NCI-H1694 treated with DMSO at 0.1 percent for 48 hours (cell line): ENCODE results near the gene TMC6.

Experiments
- DNase-seq: peaks from one replicate; lab custom pipeline; 2025; lab: John Stamatoyannopoulos, UW

TMC6 gene

GRCh38 chr17:78137392-78138203 is 9.0 kb upstream of the TMC6 start:
- DNase-seq, result no peak

- no peak for DNase-seq
Measured at GRCh38 chr17:78135858-78136500, 7.4 kb upstream of the TMC6 start.

- DNase-seq, result no peak
Measured at GRCh38 chr17:78134899-78135385, 6.4 kb upstream of the TMC6 start.

GRCh38 chr17:78133971-78134898 is 5.7 kb upstream of the TMC6 start:
- peak; percentile 67 for DNase-seq

- DNase-seq, result no peak
Measured at GRCh38 chr17:78133179-78133951, 4.8 kb upstream of the TMC6 start.

GRCh38 chr17:78132767-78133178 is 4.2 kb upstream of the TMC6 start:
- DNase-seq, result no peak

GRCh38 chr17:78132084-78132676 is 3.6 kb upstream of the TMC6 start:
- no peak for DNase-seq

- DNase-seq, result no peak
Measured at GRCh38 chr17:78131172-78132083, 2.9 kb upstream of the TMC6 start.

GRCh38 chr17:78130437-78131101 is 2.0 kb upstream of the TMC6 start, which contains the start of gene TMC8:
TMC8 (plus strand) TSS chr17:78130771; CDS start chr17:78131589, 818 bp downstream.
- DNase-seq, result no peak

GRCh38 chr17:78130090-78130436 is 1.5 kb upstream of the TMC6 start:
- DNase-seq, result no peak

- DNase-seq, result no peak
Measured at GRCh38 chr17:78129351-78130089, 965 bp upstream of the TMC6 start.

- no peak for DNase-seq
Measured at GRCh38 chr17:78127888-78128550, 536 bp downstream of the TMC6 start.

GRCh38 chr17:78127239-78127887 is 1.2 kb downstream of the TMC6 start:
- no peak for DNase-seq

- DNase-seq, result no peak
Measured at GRCh38 chr17:78126895-78127238, 1.7 kb downstream of the TMC6 start.

- peak; percentile 50 for DNase-seq
Measured at GRCh38 chr17:78125976-78126894, 2.3 kb downstream of the TMC6 start.

- no peak for DNase-seq
Measured at GRCh38 chr17:78125138-78125913, 3.2 kb downstream of the TMC6 start.
